8988T (cell line): ENCODE measurements around the gene ZSWIM3.

ENCODE experiments used
- DNase-seq: peaks from one replicate; pipeline ENCODE4 v3.0.0; 2011

Gene ZSWIM3

GRCh38 chr20:45910670-45911485 lies 53.5 kb downstream of the ZSWIM3 start:
- DNase-seq: peak; percentile 81

- DNase-seq: no peak
Observed at GRCh38 chr20:45911486-45912343, 54.3 kb downstream of the ZSWIM3 start, which contains the start of gene PLTP. Gene PLTP (minus strand): TSS chr20:45912155. CDS start chr20:45911452, 703 bp downstream.

GRCh38 chr20:45912344-45912682 lies 54.9 kb downstream of the ZSWIM3 start:
- no peak for DNase-seq

- DNase-seq: no peak
Observed at GRCh38 chr20:45913116-45913515, 55.7 kb downstream of the ZSWIM3 start.

- no peak for DNase-seq
Observed at GRCh38 chr20:45917790-45918141, 60.4 kb downstream of the ZSWIM3 start.

GRCh38 chr20:45918182-45918737 lies 60.8 kb downstream of the ZSWIM3 start:
- no peak for DNase-seq

- DNase-seq: no peak
Observed at GRCh38 chr20:45918779-45919537, 61.5 kb downstream of the ZSWIM3 start.

GRCh38 chr20:45919542-45920399 lies 62.4 kb downstream of the ZSWIM3 start:
- DNase-seq: no peak

- DNase-seq: no peak
Observed at GRCh38 chr20:45920462-45921336, 63.3 kb downstream of the ZSWIM3 start.

GRCh38 chr20:45921337-45922189 lies 64.1 kb downstream of the ZSWIM3 start:
- no peak for DNase-seq

GRCh38 chr20:45924391-45925261 lies 67.2 kb downstream of the ZSWIM3 start:
- DNase-seq: no peak

- DNase-seq: no peak
Observed at GRCh38 chr20:45925821-45926506, 68.5 kb downstream of the ZSWIM3 start.

GRCh38 chr20:45926731-45927070 lies 69.3 kb downstream of the ZSWIM3 start:
- no peak for DNase-seq

GRCh38 chr20:45927071-45927878 lies 69.9 kb downstream of the ZSWIM3 start:
- no peak for DNase-seq
